Endothelial cell of umbilical vein (primary cell): ENCODE results near the gene TLR1.

ENCODE experiments used
- EZH2 ChIP-seq: IDR thresholded peaks from 2 replicates; pipeline ENCODE4 v1.6.1; 2012; ENCODE audit warnings: borderline replicate concordance, low read depth, mild to moderate bottlenecking, moderate library complexity, low read length, inconsistent platforms; ENCODE audit not compliant: severe bottlenecking
- FOS ChIP-seq: IDR thresholded peaks from 2 replicates; pipeline ENCODE4 v1.6.1; 2011; ENCODE audit warnings: mild to moderate bottlenecking, low read length, moderate library complexity, borderline replicate concordance; ENCODE audit not compliant: insufficient read depth
- GATA2 ChIP-seq: IDR thresholded peaks from 2 replicates; pipeline ENCODE4 v1.7.0; 2011; ENCODE audit warnings: low read depth, mild to moderate bottlenecking, moderate library complexity, mixed read lengths, low read length; ENCODE audit not compliant: insufficient read length, insufficient read depth
- JUN ChIP-seq: IDR thresholded peaks from 2 replicates; pipeline ENCODE4 v1.6.1; 2011; ENCODE audit warnings: borderline replicate concordance, low read depth; ENCODE audit not compliant: insufficient read length, insufficient read depth
- MAX ChIP-seq: IDR thresholded peaks from 2 replicates; pipeline ENCODE4 v1.6.1; 2011; ENCODE audit not compliant: insufficient read depth, insufficient read length
- MYC ChIP-seq: IDR thresholded peaks from one replicate; pipeline ENCODE4 v1.6.1; 2011; ENCODE audit warnings: mild to moderate bottlenecking, low read depth, low read length
- POLR2A ChIP-seq: IDR thresholded peaks from 2 replicates; pipeline ENCODE4 v1.6.1; 2012; ENCODE audit warnings: low read depth, mild to moderate bottlenecking, control low read depth, low read length
- POLR2AphosphoS5 ChIP-seq: IDR thresholded peaks from 2 replicates; pipeline ENCODE4 v1.6.1; 2012; ENCODE audit warnings: low read depth, mild to moderate bottlenecking, control low read depth, low read length, moderate library complexity; ENCODE audit not compliant: insufficient read depth
- TF ChIP-seq, protein P1 (sequence below), 2 donors: IDR thresholded peaks; 1 replicate in 1 of 2; 2 replicates in 1 of 2; pipeline ENCODE4 v1.5.1; 2011; ENCODE audit warnings: low read length in 2 of 2, mild to moderate bottlenecking in 2 of 2, moderate library complexity in 2 of 2, control low read depth in 1 of 2, inconsistent platforms in 1 of 2, low read depth in 1 of 2; ENCODE audit not compliant: insufficient read depth in 1 of 2; ENCODE audit errors: extremely low read depth in 1 of 2

GRCh38 chr4:38802561-38803355 lies 1.8 kb downstream of the TLR1 start:
- TF ChIP-seq POLR2A (no peak), MAX (no peak), MYC (no peak), POLR2AphosphoS5 (no peak), JUN (no peak), EZH2 (no peak), GATA2 (no peak), FOS (no peak)
- TF ChIP-seq, protein P1, sequence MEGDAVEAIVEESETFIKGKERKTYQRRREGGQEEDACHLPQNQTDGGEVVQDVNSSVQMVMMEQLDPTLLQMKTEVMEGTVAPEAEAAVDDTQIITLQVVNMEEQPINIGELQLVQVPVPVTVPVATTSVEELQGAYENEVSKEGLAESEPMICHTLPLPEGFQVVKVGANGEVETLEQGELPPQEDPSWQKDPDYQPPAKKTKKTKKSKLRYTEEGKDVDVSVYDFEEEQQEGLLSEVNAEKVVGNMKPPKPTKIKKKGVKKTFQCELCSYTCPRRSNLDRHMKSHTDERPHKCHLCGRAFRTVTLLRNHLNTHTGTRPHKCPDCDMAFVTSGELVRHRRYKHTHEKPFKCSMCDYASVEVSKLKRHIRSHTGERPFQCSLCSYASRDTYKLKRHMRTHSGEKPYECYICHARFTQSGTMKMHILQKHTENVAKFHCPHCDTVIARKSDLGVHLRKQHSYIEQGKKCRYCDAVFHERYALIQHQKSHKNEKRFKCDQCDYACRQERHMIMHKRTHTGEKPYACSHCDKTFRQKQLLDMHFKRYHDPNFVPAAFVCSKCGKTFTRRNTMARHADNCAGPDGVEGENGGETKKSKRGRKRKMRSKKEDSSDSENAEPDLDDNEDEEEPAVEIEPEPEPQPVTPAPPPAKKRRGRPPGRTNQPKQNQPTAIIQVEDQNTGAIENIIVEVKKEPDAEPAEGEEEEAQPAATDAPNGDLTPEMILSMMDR (IDR thresholded peaks at IDR 0.05; ENCODE audit: extremely low read depth in 1 of 2, insufficient read depth in 1 of 2, low read depth in 1 of 2, low read length in 2 of 2), result no peak
